Ectodermal cell (in vitro differentiated cells): ENCODE results near the gene RPL18.
"Not testable (repeated sequence)": the region's sequence is repeated elsewhere in the genome, so short reads cannot be mapped to it uniquely, and the experiment has no call there.

Experiments used
- H3K27ac ChIP-seq: 2 replicates; pipeline ENCODE4 v1.7.0; 2013; ENCODE audit warnings: mild to moderate bottlenecking, low read depth, low read length; ENCODE audit not compliant: insufficient read depth, poor library complexity, severe bottlenecking
- H3K27me3 ChIP-seq: 2 replicates; pipeline ENCODE4 v1.7.0; 2013; ENCODE audit warnings: mild to moderate bottlenecking, low read length; ENCODE audit not compliant: insufficient read depth, control insufficient read depth, poor library complexity, severe bottlenecking
- H3K36me3 ChIP-seq: one replicate; pipeline ENCODE4 v1.7.0; 2013; ENCODE audit warnings: low read length; ENCODE audit not compliant: control insufficient read depth, insufficient read depth
- H3K4me1 ChIP-seq: one replicate; pipeline ENCODE4 v1.7.0; 2013; ENCODE audit warnings: low read length; ENCODE audit not compliant: control insufficient read depth, insufficient read depth
- H3K4me3 ChIP-seq: 2 replicates; pipeline ENCODE4 v1.7.0; 2013; ENCODE audit warnings: low read depth, low read length, control low read depth; ENCODE audit not compliant: insufficient read depth
- H3K9me3 ChIP-seq: 2 replicates; pipeline ENCODE4 v1.7.0; 2013; ENCODE audit warnings: mild to moderate bottlenecking, low read length, moderate library complexity; ENCODE audit not compliant: control insufficient read depth
- WGBS, 2 experiments: methylation state at CpG; one replicate each; pipeline ENCODE4 v1.1.7; 2013; ENCODE audit warnings: missing lambda C conversion rate in 2 of 2; 5-methylcytosine and 5-hydroxymethylcytosine counted together

RPL18 gene

DNA sequence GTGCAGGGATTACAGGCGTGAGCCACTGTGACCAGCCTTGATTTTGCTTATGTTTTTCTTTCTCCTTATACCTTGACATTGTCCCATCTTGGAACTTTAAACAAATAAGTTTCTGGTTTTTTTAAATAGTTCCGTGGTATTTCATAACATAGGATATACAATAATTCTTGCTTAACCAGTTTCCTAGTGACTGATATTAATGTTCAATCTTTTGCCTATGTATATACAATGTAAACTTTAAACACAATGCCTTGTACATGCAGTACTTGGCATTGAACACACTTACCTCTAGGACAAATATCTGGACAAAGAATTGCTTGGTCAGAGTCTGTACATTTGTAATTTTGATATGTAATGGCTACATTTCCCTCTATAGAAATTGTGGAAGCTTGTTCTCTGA is 36.8 kb downstream of the RPL18 start:
- no peak overlapping the region for H3K27ac ChIP-seq
- no peaks in the 10 kb centered on the region for H3K27me3 ChIP-seq
- H3K4me1 ChIP-seq: peaks cover 2% of the 10 kb centered on the region
- 87 to 96% methylated on average over 1 of the region's 2 CpGs for WGBS, 2 experiments
- no peaks in the 10 kb centered on the region for H3K36me3 ChIP-seq
- H3K4me3 ChIP-seq: no peak overlapping the region
- H3K9me3 ChIP-seq: no peaks in the 10 kb centered on the region

DNA sequence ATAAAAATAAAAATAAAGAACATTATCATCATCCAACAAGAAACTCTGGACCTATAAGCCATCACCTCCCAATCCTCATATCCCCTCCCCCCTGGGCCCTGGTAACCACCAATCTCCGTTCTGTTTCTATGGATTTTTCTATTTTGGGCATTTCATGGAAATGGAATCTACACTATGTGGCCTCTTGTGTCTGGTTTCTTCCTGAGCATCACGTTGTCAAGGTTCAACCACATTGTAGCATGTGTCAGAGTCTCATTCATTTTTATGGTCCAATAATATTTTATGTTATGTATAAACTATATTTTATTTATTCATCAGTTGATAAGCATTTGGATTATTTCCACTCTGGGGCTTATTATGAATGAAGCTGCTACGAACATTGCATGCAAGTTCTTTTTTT is 40.1 kb downstream of the RPL18 start:
- WGBS, 2 experiments: 89 to 91% methylated on average over 2 to 3 of the region's 3 CpGs
- Histone ChIP-seq H3K4me3 (no peak overlapping the region), H3K9me3 (no peaks in the 10 kb centered on the region), H3K36me3 (no peaks in the 10 kb centered on the region), H3K27me3 (no peaks in the 10 kb centered on the region), H3K27ac (no peak overlapping the region), H3K4me1 (no peaks in the 10 kb centered on the region)

- not testable (repeated sequence) for H3K4me3 ChIP-seq, H3K27me3 ChIP-seq, H3K36me3 ChIP-seq, H3K27ac ChIP-seq, H3K4me1 ChIP-seq, H3K9me3 ChIP-seq
- WGBS, 2 experiments: 93% methylated on average over 7 of the region's 7 CpGs
Measured at GRCh38 chr19:48577908-48578307, 41.1 kb downstream of the RPL18 start.

DNA sequence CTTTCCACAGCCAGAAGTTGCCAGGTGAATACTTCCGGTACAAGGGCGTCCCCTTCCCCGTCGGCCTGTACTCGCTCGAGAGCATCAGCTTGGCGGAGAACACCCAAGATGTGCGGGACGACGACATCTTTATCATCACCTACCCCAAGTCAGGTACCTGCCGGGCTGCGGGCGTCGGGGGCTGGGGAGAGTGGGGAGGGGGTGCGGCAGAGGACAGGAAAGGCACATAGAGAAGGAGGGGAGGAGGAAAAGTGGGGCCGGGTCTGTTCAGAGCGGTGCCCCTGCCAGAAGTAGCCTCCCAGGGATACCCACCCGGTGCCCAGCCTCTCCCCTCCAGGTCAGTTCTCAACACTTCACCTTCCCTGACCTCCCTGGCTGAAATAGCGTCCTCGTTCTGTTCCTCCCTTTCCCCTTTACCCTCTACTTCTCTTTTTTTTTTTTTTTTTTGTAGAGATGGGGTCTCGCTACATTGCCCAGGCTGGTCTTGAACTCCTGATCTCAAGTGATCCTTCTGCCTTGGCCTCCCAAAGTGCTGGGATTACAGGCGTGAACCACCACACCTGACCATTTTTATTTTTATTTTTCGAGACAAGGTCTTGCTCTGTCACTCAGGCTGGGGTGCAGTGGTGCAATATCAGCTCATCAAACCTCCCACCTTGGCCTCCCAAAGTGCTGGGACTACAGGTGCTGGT is 42.9 kb downstream of the RPL18 start:
- H3K27me3 ChIP-seq: no peaks in the 10 kb centered on the region
- H3K4me1 ChIP-seq: peaks cover 7% of the 10 kb centered on the region
- no peaks in the 10 kb centered on the region for H3K9me3 ChIP-seq
- no peaks in the 10 kb centered on the region for H3K36me3 ChIP-seq
- 83 to 84% methylated on average over 15 to 23 of the region's 23 CpGs for WGBS, 2 experiments
- H3K27ac ChIP-seq: no peak overlapping the region
- H3K4me3 ChIP-seq: no peak overlapping the region

GRCh38 chr19:48573163-48573505 is 45.8 kb downstream of the RPL18 start:
- no peaks in the 10 kb centered on the region for H3K9me3 ChIP-seq
- H3K27ac ChIP-seq: no peak overlapping the region
- H3K27me3 ChIP-seq: peaks cover 6% of the 10 kb centered on the region
- 62 to 67% methylated on average over 12 of the region's 12 CpGs for WGBS, 2 experiments
- H3K36me3 ChIP-seq: no peaks in the 10 kb centered on the region
- H3K4me1 ChIP-seq: peaks cover 13% of the 10 kb centered on the region
- H3K4me3 ChIP-seq: no peak overlapping the region

DNA sequence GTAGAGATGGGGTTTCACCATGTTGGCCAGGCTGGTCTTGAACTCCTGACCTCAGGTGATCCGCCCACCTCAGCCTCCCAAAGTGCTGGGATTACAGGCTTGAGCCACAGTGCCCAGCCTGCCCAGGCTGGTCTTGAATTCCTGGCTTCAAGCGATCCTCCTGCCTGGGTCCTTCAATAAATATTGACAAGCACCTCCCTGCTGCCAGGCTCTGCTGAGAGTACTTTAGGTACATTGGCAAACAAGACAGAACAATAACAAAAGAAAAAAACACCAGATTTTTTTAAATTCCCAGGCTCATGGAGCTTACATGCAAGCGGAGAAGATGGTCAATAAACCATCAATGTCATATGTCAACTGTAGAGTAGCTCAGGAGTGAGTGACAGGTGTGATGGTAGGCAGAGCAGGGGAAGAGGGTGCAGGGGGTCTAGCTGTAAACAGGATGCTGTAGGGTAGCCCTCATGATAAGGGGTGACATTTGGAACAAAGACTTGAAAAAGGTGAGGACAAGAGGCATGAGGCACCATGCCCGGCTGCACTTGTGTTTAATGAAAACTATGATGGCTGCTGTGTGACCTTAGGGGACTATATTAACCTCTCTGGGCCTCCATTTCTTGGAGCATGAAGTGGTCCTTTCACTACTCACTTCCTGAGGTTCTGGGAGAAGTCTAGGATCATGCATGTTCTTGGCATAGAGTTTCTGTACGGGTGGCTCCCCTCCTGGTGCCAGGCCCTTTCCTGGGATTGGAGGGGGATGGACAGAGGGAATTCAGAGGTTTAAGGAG is 47.4 kb downstream of the RPL18 start:
- Histone ChIP-seq H3K27me3 (peaks cover 13% of the 10 kb centered on the region), H3K4me1 (peaks cover 14% of the 10 kb centered on the region), H3K4me3 (no peak overlapping the region), H3K36me3 (no peaks in the 10 kb centered on the region), H3K9me3 (no peaks in the 10 kb centered on the region), H3K27ac (no peak overlapping the region)
- WGBS, 2 experiments: 80 to 82% methylated on average over 5 of the region's 5 CpGs

DNA sequence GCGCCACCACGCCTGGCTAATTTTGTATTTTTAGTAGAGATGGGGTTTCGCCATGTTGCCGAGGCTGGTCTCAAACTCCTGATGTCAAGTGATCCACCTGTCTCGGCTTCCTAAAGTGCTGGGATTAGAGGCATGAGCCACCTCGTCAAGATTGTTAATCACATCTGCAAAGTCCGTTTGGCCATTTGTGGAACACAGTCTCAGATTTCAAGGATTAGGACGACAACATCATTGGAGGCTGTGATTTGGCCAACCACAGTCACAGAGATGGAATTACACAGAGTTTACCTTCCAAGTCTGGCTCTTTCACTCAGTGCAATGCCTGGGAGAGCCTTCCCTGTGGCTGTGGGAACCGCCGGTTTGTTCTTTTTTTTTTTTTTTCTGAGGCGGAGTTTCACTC is 49.2 kb downstream of the RPL18 start:
- peaks cover 14% of the 10 kb centered on the region for H3K4me1 ChIP-seq
- WGBS, 2 experiments: 77 to 80% methylated on average over 11 of the region's 11 CpGs
- no peaks in the 10 kb centered on the region for H3K9me3 ChIP-seq
- H3K27ac ChIP-seq: no peak overlapping the region
- H3K36me3 ChIP-seq: no peaks in the 10 kb centered on the region
- no peak overlapping the region for H3K4me3 ChIP-seq
- peaks cover 13% of the 10 kb centered on the region for H3K27me3 ChIP-seq

GRCh38 chr19:48568345-48568886 is 50.6 kb downstream of the RPL18 start:
- Histone ChIP-seq H3K27me3 (peaks cover 13% of the 10 kb centered on the region), H3K9me3 (no peaks in the 10 kb centered on the region), H3K4me1 (peaks cover 14% of the 10 kb centered on the region), H3K36me3 (no peaks in the 10 kb centered on the region), H3K27ac (no peak overlapping the region), H3K4me3 (no peak overlapping the region)
- WGBS, 2 experiments: 21 to 22% methylated on average over 19 of the region's 19 CpGs
